A549 (cell line): ENCODE results near the gene ARHGDIB. TPM values are rescaled to one million over a fixed set of nuclear protein-coding genes. Genes with fewer than 3 reads are reported as not detected.

Experiments
- ATAC-seq, 2 experiments: fragments of 200-7000 bp in 1 of 2; fragments of >200 bp in 1 of 2; cut with Nextera tagmentation in 1 of 2; cut with Tn5 transposase in 1 of 2; 3 replicates each; pipeline versions ENCODE4 v1.8.0 to v1.9.1; 2018 to 2020; ENCODE audit warnings: mild to moderate bottlenecking in 1 of 2, moderate library complexity in 1 of 2
- CTCF ChIA-PET: fragments of 300-600 bp; sonication (Branson Sonifier 250); formaldehyde crosslinking; extraction: SDS; loops from one replicate; lab custom pipeline; 2021; ENCODE audit warnings: antibody characterized with exemption, inconsistent platforms; lab: Yijun Ruan, JAX
- POLR2A ChIA-PET: fragments of 350-600 bp; formaldehyde crosslinking; extraction: SDS; loops from one replicate; lab custom pipeline; 2021; ENCODE audit warnings: antibody characterized with exemption, inconsistent platforms; lab: Yijun Ruan, JAX
- DNase-seq, 2 experiments: peaks; one replicate each; pipeline versions ENCODE4 v3.0.0 to v3.0.0-alpha.2; 2011 to 2016; ENCODE audit warnings: low read depth in 1 of 2, low spot score in 1 of 2
- FAIRE-seq: peaks from 2 replicates; lab custom pipeline; 2011; peaks lifted over from hg19 to GRCh38; lab: Jason Lieb, UNC
- H3K27ac ChIP-seq, 2 experiments: fragments of >200 bp; sonication (Bioruptor Twin); formaldehyde crosslinking; 3 replicates each; pipeline ENCODE4 v1.5.1; 2016 to 2017
- H3K4me1 ChIP-seq: fragments of >200 bp; sonication (Bioruptor Twin); formaldehyde crosslinking; 3 replicates; pipeline ENCODE4 v1.6.1; 2016
- H3K4me2 ChIP-seq: fragments of >200 bp; sonication (Bioruptor Twin); formaldehyde crosslinking; 3 replicates; pipeline ENCODE4 v1.6.1; 2016
- H3K4me3 ChIP-seq: fragments of >200 bp; sonication (Bioruptor Twin); formaldehyde crosslinking; 3 replicates; pipeline ENCODE4 v1.5.1; 2016
- H3K9me3 ChIP-seq: fragments of >200 bp; sonication (Bioruptor Twin); formaldehyde crosslinking; 3 replicates; pipeline ENCODE4 v1.6.1; 2016
- BHLHE40 ChIP-seq: IDR thresholded peaks from 2 replicates; pipeline ENCODE4 v1.6.1; 2012; ENCODE audit warnings: low read depth, low read length, inconsistent platforms
- CEBPB ChIP-seq, 2 experiments: fragments of >200 bp in 1 of 2; sonication (Bioruptor Twin) in 1 of 2; formaldehyde crosslinking in 1 of 2; IDR thresholded peaks; 2 replicates each; pipeline ENCODE4 v1.6.1; 2012 to 2016
- FOSB ChIP-seq: fragments of 250-450 bp; sonication (Bioruptor Pico); IDR thresholded peaks from 2 replicates; pipeline ENCODE4 v1.5.0; 2020; ENCODE audit warnings: mild to moderate bottlenecking, moderate library complexity
- HEYL ChIP-seq: fragments of 250-450 bp; sonication (Bioruptor Pico); IDR thresholded peaks from 2 replicates; pipeline ENCODE4 v1.8.0; 2021; ENCODE audit warnings: mild to moderate bottlenecking, moderate library complexity
- HOXB13 ChIP-seq: fragments of 250-450 bp; sonication (Bioruptor Pico); IDR thresholded peaks from 2 replicates; pipeline ENCODE4 v1.5.0; 2020; ENCODE audit warnings: low read depth, mild to moderate bottlenecking, moderate library complexity
- NPAS2 ChIP-seq: fragments of 250-450 bp; sonication (Bioruptor Pico); IDR thresholded peaks from 2 replicates; pipeline ENCODE4 v1.8.0; 2022; ENCODE audit warnings: mild to moderate bottlenecking, moderate library complexity, borderline replicate concordance
- PHF8 ChIP-seq: fragments of 200-600 bp; sonication (generic); IDR thresholded peaks from 2 replicates; pipeline ENCODE4 v1.6.1; 2016; ENCODE audit warnings: low read depth, mild to moderate bottlenecking, antibody characterized with exemption, moderate library complexity, borderline replicate concordance
- POLR2AphosphoS2 ChIP-seq: conservative IDR thresholded peaks from 2 replicates; pipeline ENCODE4 v1.6.1; 2012; ENCODE audit warnings: low read length, improper control_type of control experiment, inconsistent platforms
- RAD21 ChIP-seq, 2 experiments: fragments of >200 bp in 1 of 2; sonication (Bioruptor Twin) in 1 of 2; formaldehyde crosslinking in 1 of 2; IDR thresholded peaks in 1 of 2; conservative IDR thresholded peaks in 1 of 2; 2 replicates in 1 of 2; 3 replicates in 1 of 2; pipeline ENCODE4 v1.6.1; 2012 to 2018; ENCODE audit warnings: inconsistent platforms in 1 of 2
- RARB ChIP-seq: fragments of 250-450 bp; sonication (Bioruptor Pico); IDR thresholded peaks from 2 replicates; pipeline ENCODE4 v1.8.0; 2021; ENCODE audit warnings: mild to moderate bottlenecking, moderate library complexity
- RFX5 ChIP-seq: fragments of 450-650 bp; IDR thresholded peaks from 2 replicates; pipeline ENCODE4 v1.7.1; 2014; ENCODE audit warnings: antibody characterized with exemption, mild to moderate bottlenecking, moderate library complexity
- RNF2 ChIP-seq: fragments of 200-600 bp; sonication (generic); IDR thresholded peaks from 2 replicates; pipeline ENCODE4 v1.6.1; 2016; ENCODE audit warnings: low read depth, mild to moderate bottlenecking, antibody characterized with exemption, moderate library complexity, borderline replicate concordance
- TFCP2L1 ChIP-seq: fragments of 250-450 bp; sonication (Bioruptor Pico); IDR thresholded peaks from 2 replicates; pipeline ENCODE4 v1.5.0; 2021; ENCODE audit warnings: mild to moderate bottlenecking
- TP53 ChIP-seq: fragments of 250-450 bp; sonication (Bioruptor Pico); IDR thresholded peaks from 2 replicates; pipeline ENCODE4 v1.5.0; 2021; ENCODE audit warnings: mild to moderate bottlenecking, moderate library complexity
- ZFP36 ChIP-seq: fragments of 450-650 bp; IDR thresholded peaks from 2 replicates; pipeline ENCODE4 v1.6.1; 2014; ENCODE audit warnings: borderline replicate concordance; ENCODE audit not compliant: partially characterized antibody
- WGBS: methylation state at CpG from one replicate; pipeline ENCODE4 v1.1.6; 2017; ENCODE audit errors: missing lambda C conversion rate; 5-methylcytosine and 5-hydroxymethylcytosine counted together
- polyA plus RNA-seq, 4 experiments: library from polyadenylated mRNA; depleted of rRNA in 3 of 4; stranded (reverse); fragments of >200 nt; fragmentation: RNase III in 1 of 4; extraction: RNeasy Plus Mini Kit Qiagen cat#74134 plus additional on column Dnase treatment in 1 of 4; gene quantifications; 2 replicates in 3 of 4; 3 replicates in 1 of 4; pipeline ENCODE4 v1.2.3, GENCODE V29; 2011 to 2017
- TF ChIP-seq, protein P1 (sequence below): fragments of >200 bp; sonication (Bioruptor Twin); formaldehyde crosslinking; IDR thresholded peaks from 3 replicates; pipeline ENCODE4 v1.5.1; 2016
- TF ChIP-seq, protein P2 (sequence below): fragments of 150-350 bp; IDR thresholded peaks from 2 replicates; pipeline ENCODE4 v1.6.1; 2014; ENCODE audit warnings: low read depth, mild to moderate bottlenecking, low read length
- TF ChIP-seq, protein P3 (sequence below): fragments of 450-650 bp; IDR thresholded peaks from 2 replicates; pipeline ENCODE4 v1.6.1; 2014; ENCODE audit warnings: antibody characterized with exemption
- TF ChIP-seq, protein P4 (sequence below): IDR thresholded peaks from 2 replicates; pipeline ENCODE4 v1.6.1; 2012

ARHGDIB gene
- polyA plus RNA-seq, 2 of the 4 experiments (the other 2 are of a cell fraction) = 0.84 to 3.5 TPM

DNA sequence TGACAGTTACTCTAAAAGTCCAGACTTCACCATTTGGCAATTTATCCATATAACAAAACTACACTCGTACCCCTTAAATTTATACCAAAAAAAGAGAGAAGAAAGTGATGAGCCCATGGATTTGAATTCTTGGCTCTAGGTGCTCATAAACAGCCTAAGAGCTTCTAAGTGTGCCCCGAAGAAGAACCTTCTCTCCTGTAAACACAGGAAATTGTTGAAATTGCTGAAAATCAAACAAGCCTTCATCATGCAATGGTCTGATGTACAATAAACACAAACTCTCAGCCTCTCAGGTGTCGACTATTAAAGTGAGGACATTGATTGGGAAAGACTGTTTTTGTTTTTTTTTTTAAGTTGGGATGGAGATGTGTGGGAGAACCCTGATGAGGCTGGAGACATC is 33.2 kb upstream of the ARHGDIB start:
- TF ChIP-seq, protein P1, sequence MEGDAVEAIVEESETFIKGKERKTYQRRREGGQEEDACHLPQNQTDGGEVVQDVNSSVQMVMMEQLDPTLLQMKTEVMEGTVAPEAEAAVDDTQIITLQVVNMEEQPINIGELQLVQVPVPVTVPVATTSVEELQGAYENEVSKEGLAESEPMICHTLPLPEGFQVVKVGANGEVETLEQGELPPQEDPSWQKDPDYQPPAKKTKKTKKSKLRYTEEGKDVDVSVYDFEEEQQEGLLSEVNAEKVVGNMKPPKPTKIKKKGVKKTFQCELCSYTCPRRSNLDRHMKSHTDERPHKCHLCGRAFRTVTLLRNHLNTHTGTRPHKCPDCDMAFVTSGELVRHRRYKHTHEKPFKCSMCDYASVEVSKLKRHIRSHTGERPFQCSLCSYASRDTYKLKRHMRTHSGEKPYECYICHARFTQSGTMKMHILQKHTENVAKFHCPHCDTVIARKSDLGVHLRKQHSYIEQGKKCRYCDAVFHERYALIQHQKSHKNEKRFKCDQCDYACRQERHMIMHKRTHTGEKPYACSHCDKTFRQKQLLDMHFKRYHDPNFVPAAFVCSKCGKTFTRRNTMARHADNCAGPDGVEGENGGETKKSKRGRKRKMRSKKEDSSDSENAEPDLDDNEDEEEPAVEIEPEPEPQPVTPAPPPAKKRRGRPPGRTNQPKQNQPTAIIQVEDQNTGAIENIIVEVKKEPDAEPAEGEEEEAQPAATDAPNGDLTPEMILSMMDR = no peak
- TF ChIP-seq HOXB13 (CRISPR knock-in tag) = no peak
- no peak for TF ChIP-seq ZFP36
- TF ChIP-seq, protein P2, sequence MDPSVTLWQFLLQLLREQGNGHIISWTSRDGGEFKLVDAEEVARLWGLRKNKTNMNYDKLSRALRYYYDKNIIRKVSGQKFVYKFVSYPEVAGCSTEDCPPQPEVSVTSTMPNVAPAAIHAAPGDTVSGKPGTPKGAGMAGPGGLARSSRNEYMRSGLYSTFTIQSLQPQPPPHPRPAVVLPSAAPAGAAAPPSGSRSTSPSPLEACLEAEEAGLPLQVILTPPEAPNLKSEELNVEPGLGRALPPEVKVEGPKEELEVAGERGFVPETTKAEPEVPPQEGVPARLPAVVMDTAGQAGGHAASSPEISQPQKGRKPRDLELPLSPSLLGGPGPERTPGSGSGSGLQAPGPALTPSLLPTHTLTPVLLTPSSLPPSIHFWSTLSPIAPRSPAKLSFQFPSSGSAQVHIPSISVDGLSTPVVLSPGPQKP = no peak
- TF ChIP-seq RNF2 = no peak
- TF ChIP-seq NPAS2 (CRISPR knock-in tag) = no peak
- TF ChIP-seq, protein P3, sequence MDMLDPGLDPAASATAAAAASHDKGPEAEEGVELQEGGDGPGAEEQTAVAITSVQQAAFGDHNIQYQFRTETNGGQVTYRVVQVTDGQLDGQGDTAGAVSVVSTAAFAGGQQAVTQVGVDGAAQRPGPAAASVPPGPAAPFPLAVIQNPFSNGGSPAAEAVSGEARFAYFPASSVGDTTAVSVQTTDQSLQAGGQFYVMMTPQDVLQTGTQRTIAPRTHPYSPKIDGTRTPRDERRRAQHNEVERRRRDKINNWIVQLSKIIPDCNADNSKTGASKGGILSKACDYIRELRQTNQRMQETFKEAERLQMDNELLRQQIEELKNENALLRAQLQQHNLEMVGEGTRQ = no peak
- TF ChIP-seq, protein P4, sequence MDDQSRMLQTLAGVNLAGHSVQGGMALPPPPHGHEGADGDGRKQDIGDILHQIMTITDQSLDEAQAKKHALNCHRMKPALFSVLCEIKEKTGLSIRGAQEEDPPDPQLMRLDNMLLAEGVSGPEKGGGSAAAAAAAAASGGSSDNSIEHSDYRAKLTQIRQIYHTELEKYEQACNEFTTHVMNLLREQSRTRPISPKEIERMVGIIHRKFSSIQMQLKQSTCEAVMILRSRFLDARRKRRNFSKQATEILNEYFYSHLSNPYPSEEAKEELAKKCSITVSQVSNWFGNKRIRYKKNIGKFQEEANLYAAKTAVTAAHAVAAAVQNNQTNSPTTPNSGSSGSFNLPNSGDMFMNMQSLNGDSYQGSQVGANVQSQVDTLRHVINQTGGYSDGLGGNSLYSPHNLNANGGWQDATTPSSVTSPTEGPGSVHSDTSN = no peak
- no peak for TF ChIP-seq PHF8
- no peak for TF ChIP-seq TP53
- TF ChIP-seq RAD21 (conservative IDR thresholded peaks at IDR 0.05 in 1 of 2, IDR thresholded peaks at IDR 0.05 in 1 of 2) = no peak
- TF ChIP-seq CEBPB (IDR thresholded peaks at IDR 0.05) = no peak
- no peak for TF ChIP-seq BHLHE40
- TF ChIP-seq POLR2AphosphoS2 = no peak
- no peak for TF ChIP-seq RFX5
- TF ChIP-seq RARB (CRISPR knock-in tag) = no peak
- no peak for TF ChIP-seq TFCP2L1 (CRISPR knock-in tag)
- no peak for TF ChIP-seq HEYL (CRISPR knock-in tag)
- ATAC-seq = no peak; a peak in 1 of 6 replicates
- ChIA-PET POLR2A (no interaction called here), CTCF (interaction anchor here (0.6 to 4.1 kb wide), 17 partner anchors 33 to 271 kb away, joined by 3 to 61 read pairs (median 9); partner anchors contain the start of genes ARHGDIB, ART4, C12orf60 and ERP27)
- 46% methylated on average over 3 of the region's 3 CpGs for WGBS
- no peak for DNase-seq
- H3K27ac ChIP-seq = no peak overlapping the region
- H3K9me3 ChIP-seq = no peaks in the 10 kb centered on the region
- no peak overlapping the region for H3K4me3 ChIP-seq
- H3K4me1 ChIP-seq = peaks cover 18% of the 10 kb centered on the region; the same call in 2 of the 3 replicates
- FAIRE-seq = no peak
- no peak overlapping the region for H3K4me2 ChIP-seq

DNA sequence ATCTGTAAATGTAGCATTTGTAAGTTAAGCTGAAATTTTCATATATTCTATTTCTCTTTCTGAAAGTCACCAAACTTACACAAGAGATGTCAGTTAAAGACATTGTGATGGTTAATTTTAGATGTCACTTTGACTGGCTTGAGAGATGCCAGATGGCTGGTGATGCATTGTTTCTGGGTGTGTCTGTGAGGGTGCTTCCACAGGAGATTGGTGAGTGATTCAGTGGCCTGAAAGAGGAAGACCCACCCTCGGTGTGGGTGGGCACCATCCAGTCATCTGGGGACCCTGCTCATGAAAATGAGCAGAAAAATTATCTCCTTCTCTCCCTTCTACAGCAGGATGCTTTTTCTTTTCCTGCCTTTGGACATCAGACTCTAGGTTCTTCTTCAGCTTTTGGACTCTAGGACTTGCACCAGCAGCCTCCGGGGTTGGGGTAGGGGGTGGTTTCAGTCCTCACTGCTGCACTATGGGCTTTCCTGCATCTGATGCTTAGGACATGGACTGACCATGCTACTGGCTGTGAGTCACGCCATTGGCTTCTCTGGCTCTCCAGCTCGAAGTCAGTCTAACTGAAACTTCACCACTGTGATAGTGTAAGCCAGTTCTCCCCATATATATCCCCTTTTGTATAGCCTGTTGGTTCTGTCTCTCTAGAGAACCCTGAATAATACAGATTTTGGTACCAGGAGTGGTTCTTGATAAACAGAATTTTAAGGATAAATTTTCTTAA is 32.3 kb upstream of the ARHGDIB start:
- FAIRE-seq (no peak), ATAC-seq (peak; percentile 80; a peak in 5 of 6 replicates), DNase-seq (peak in 1 of 2 experiments; percentile 12)
- peaks cover 14% of the 10 kb centered on the region; the same call in 1 of the 3 replicates for H3K4me1 ChIP-seq
- CTCF ChIA-PET = interaction anchor here (0.5 to 4.1 kb wide), 4 partner anchors 148 to 740 kb away, joined by 3 to 61 read pairs (median 4); no protein-coding TSS in a partner anchor
- no peak overlapping the region for H3K4me3 ChIP-seq
- POLR2A ChIA-PET = no interaction called here
- H3K27ac ChIP-seq = peak overlapping the region in 1 of 2 experiments; percentile 12; a peak in 1 of 6 replicates
- 39% methylated on average over 4 of the region's 4 CpGs for WGBS
- H3K9me3 ChIP-seq = no peaks in the 10 kb centered on the region
- TF ChIP-seq FOSB (no peak), RAD21 (conservative IDR thresholded peaks at IDR 0.05 in 1 of 2, IDR thresholded peaks at IDR 0.05 in 1 of 2) (0 out of 5 replicates have a peak, but pooled peaks of 1 of the 2 experiments have one; percentile 11)
- peak overlapping the region; percentile 9; the same call in 1 of the 3 replicates for H3K4me2 ChIP-seq
